GM18505 (cell line): ENCODE data around the gene DZANK1.
"Not testable (repeated sequence)": the region's sequence is repeated elsewhere in the genome, so short reads cannot be mapped to it uniquely, and the experiment has no call there.

Experiments used
- ATAC-seq: cut with Tn5 transposase; IDR thresholded peaks from one replicate; pipeline ENCODE4 v1.9.1; 2021; ENCODE audit not compliant: unreplicated experiment
- POLR2A ChIP-seq: IDR thresholded peaks from 4 replicates; pipeline ENCODE4 v1.6.1; 2011; ENCODE audit warnings: borderline replicate concordance; ENCODE audit not compliant: insufficient read depth, insufficient read length; ENCODE audit errors: extremely low read depth

DZANK1 gene

GRCh38 chr20:18388860-18389259, 78.0 kb downstream of the DZANK1 start:
- TF ChIP-seq POLR2A: no peak
- no peak for ATAC-seq

- no peak for TF ChIP-seq POLR2A
These were observed 85.8 kb downstream of the DZANK1 start for GRCh38 chr20:18380908-18381529.

GRCh38 chr20:18377896-18378481, 88.8 kb downstream of the DZANK1 start:
- no peak for ATAC-seq
- TF ChIP-seq POLR2A: no peak

More at GRCh38 chr20:18380908-18381529, 85.8 kb downstream of the DZANK1 start:
- ATAC-seq: no peak

GRCh38 chr20:18375551-18375950, 91.3 kb downstream of the DZANK1 start:
- ATAC-seq: not testable (repeated sequence)

GRCh38 chr20:18372296-18372695, 94.5 kb downstream of the DZANK1 start:
- no peak for TF ChIP-seq POLR2A
- ATAC-seq: no peak

GRCh38 chr20:18364768-18365167, 102.1 kb downstream of the DZANK1 start:
- no peak for TF ChIP-seq POLR2A
- no peak for ATAC-seq

GRCh38 chr20:18363708-18364107, 103.1 kb downstream of the DZANK1 start:
- TF ChIP-seq POLR2A: no peak
- ATAC-seq: no peak

GRCh38 chr20:18362916-18363315, 103.9 kb downstream of the DZANK1 start:
- no peak for TF ChIP-seq POLR2A
- ATAC-seq: no peak

GRCh38 chr20:18361678-18362077, 105.2 kb downstream of the DZANK1 start:
- ATAC-seq: no peak

GRCh38 chr20:18360635-18361034, 106.2 kb downstream of the DZANK1 start:
- TF ChIP-seq POLR2A: no peak
- ATAC-seq: no peak

More at GRCh38 chr20:18361678-18362077, 105.2 kb downstream of the DZANK1 start:
- no peak for TF ChIP-seq POLR2A

- TF ChIP-seq POLR2A: no peak
- no peak for ATAC-seq
These were observed 107.0 kb downstream of the DZANK1 start for GRCh38 chr20:18359854-18360253.

- ATAC-seq: not testable (repeated sequence)
These were observed 117.1 kb downstream of the DZANK1 start for GRCh38 chr20:18349749-18350148.
